HG02571 (cell line): ENCODE data around the gene SFT2D3.

Source experiments
- ATAC-seq: cut with Tn5 transposase; IDR thresholded peaks from one replicate; pipeline ENCODE4 v1.9.1; 2021; ENCODE audit warnings: mild to moderate bottlenecking, moderate library complexity; ENCODE audit not compliant: unreplicated experiment

The SFT2D3 gene

DNA sequence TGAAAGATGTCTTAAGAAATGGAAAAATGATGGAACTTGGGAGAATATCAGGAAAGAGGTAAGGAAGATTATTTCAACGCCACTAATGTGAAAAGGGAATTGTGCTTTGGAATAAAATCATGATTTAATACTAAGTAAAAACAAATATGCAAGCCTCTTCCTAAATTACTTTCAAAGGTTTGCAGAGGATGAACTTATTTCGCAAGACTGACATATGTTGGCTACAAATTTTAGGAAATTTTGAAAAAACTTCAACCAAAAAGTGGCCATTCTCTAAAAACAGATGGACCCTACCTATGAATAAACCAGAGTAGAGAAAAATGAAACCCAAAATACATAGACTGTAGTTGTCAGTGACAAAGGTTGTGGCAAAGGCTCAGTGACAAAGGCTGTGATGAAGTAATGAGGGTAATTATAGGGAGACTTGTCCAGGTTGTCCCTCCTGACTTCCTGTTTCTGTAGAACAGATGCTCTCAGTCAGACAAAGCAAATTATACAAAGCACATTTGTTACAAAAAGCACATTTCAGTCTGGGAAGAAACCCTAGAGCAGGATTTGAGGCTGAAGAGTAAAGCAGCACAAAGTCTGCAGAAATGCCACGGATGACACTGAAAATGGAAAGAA, 39.5 kb downstream of the SFT2D3 start:
- ATAC-seq: no peak

DNA sequence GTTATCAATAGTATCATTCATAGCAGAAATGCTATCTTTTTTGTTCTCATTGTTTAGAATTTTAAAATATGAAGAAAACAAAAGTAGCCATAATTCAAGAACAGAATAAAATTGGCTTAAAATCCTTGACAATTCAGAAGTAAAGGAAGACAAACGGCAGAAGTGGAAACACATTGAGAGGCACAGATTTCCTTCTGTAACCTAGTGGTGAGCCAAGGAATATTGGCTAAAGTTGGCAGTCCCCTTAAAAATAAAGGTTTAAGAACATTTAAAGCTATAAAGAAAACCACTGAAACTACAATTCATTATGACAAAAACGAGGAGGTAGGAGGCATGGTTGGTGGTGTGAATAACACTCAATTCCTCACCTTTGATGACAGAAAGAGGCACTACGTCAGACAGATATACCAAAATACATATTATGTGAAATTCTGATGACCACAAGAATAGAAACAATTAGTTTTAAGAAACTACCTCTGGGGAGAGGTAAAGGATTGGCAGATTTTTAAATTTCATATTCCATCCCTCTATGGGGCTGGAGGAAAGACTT, 42.3 kb downstream of the SFT2D3 start:
- ATAC-seq: no peak

DNA sequence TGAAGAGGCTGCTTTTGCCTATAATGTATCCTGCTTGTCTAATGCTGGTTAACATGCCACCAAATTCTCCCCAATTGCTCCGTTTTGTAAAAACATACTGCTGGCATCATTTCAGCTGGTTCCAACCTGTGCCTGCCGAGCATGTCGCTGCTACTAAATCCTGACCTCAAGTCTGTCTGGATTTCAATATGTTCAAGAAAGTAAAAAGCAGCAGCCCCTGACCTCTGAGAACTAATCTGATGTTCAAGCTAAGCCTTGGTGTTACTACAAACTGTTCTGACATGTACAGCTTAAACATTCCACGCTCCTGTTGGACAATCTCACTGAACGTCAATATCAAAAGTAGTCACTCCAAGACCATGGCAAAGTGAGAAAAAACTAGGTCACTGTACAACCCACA, 46.3 kb downstream of the SFT2D3 start:
- ATAC-seq: no peak

DNA sequence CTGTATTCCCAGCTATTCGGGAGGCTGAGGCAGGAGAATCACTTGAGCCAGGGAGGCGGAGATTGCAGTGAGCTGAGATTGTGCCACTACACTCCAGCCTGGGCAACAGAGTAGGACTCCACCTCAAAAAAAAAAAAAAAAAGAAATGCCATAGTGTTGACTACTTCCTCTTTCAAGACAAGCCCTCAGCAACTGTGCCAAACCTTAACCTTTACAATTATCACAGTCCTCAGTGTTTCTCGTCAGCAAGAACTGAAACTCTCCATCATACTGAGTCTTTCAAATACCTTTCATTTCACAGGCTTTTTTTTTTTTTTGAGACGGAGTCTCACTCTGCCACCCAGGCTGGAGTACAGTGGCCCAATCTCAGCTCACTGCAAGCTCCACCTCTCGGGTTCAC, 48.2 kb downstream of the SFT2D3 start:
- peak; percentile 99 for ATAC-seq

DNA sequence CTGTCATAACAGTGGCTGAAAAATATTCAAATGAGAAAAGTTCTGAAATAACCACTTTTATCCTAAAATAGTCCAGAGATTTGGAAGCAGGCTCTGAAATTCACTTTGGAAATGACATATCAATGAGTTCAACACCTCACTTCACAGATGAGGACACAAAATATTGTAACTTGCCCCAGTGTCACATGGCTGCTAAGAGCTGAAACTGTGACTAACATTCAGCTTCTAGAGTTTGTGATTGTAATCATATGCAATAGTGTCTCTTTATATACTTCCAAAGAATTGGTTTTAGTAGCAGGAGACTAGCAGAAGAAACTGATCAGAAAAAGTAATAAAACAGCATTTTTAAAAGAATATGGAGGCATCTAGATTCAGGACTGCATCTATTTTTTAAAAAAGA, 52.1 kb downstream of the SFT2D3 start:
- no peak for ATAC-seq

DNA sequence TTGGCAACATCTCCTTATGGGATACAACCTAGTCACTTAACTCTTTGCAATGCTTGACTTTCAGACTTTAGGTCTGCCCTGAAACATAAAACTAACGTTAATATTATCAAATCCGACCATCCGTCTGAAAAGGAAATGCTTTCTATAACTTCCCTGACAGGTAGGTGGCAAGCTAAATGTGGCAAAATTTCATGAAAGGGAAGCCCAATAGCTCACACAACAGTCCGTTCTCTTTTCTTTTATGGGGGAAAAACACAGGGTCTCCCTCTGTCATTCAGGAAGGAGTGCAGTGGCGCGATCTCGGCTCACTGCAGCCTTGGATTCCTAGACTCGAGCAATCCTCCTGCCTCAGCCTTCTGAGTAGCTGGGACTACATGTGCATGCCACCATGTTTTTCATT, 52.9 kb downstream of the SFT2D3 start:
- no peak for ATAC-seq
